KMS-11 (cell line): Measurements from ENCODE around the gene STEAP1B.

Source experiments
- H2AFZ ChIP-seq: fragments of 200-600 bp; sonication (generic); 2 replicates; pipeline ENCODE4 v1.6.1; 2016; ENCODE audit warnings: antibody characterized with exemption, mixed run types, low read depth
- H3K27ac ChIP-seq: fragments of 200-600 bp; sonication (generic); 2 replicates; pipeline ENCODE4 v1.6.1; 2016; ENCODE audit warnings: mild to moderate bottlenecking, mixed run types
- H3K27me3 ChIP-seq: fragments of 200-600 bp; sonication (generic); 2 replicates; pipeline ENCODE4 v1.6.1; 2017; ENCODE audit warnings: mild to moderate bottlenecking, low read depth, mixed run types, moderate library complexity; ENCODE audit not compliant: insufficient read depth
- H3K36me3 ChIP-seq: fragments of 200-600 bp; sonication (generic); 2 replicates; pipeline ENCODE4 v1.6.1; 2017; ENCODE audit warnings: mild to moderate bottlenecking, mixed run types; ENCODE audit not compliant: insufficient read depth
- H3K4me1 ChIP-seq: fragments of 200-600 bp; sonication (generic); 2 replicates; pipeline ENCODE4 v1.6.1; 2016; ENCODE audit warnings: mild to moderate bottlenecking, low read depth, mixed run types; ENCODE audit not compliant: poor library complexity, severe bottlenecking
- H3K4me2 ChIP-seq: fragments of 200-600 bp; sonication (generic); 2 replicates; pipeline ENCODE4 v1.7.0; 2016; ENCODE audit warnings: mild to moderate bottlenecking, mixed run types
- H3K4me3 ChIP-seq: fragments of 200-600 bp; sonication (generic); IDR thresholded peaks from 2 replicates; pipeline ENCODE4 v1.6.1; 2017; ENCODE audit warnings: low read depth, low read length, mixed read lengths; ENCODE audit not compliant: insufficient read depth
- H3K79me2 ChIP-seq: fragments of 200-600 bp; sonication (generic); 2 replicates; pipeline ENCODE4 v1.6.1; 2016; ENCODE audit warnings: low read depth, mixed run types; ENCODE audit not compliant: insufficient read depth
- H3K9ac ChIP-seq: fragments of 200-600 bp; sonication (generic); 2 replicates; pipeline ENCODE4 v1.6.1; 2016; ENCODE audit warnings: mild to moderate bottlenecking, mixed run types
- H4K20me1 ChIP-seq: fragments of 200-600 bp; sonication (generic); 2 replicates; pipeline ENCODE4 v1.6.1; 2016; ENCODE audit warnings: mild to moderate bottlenecking, mixed run types; ENCODE audit not compliant: insufficient read depth
- TF ChIP-seq, protein P1 (sequence below): fragments of 200-600 bp; sonication (generic); conservative IDR thresholded peaks from 2 replicates; pipeline ENCODE4 v1.6.1; 2017; ENCODE audit warnings: low read depth, mild to moderate bottlenecking, antibody characterized with exemption, low read length, moderate library complexity, mixed read lengths

Gene STEAP1B

DNA sequence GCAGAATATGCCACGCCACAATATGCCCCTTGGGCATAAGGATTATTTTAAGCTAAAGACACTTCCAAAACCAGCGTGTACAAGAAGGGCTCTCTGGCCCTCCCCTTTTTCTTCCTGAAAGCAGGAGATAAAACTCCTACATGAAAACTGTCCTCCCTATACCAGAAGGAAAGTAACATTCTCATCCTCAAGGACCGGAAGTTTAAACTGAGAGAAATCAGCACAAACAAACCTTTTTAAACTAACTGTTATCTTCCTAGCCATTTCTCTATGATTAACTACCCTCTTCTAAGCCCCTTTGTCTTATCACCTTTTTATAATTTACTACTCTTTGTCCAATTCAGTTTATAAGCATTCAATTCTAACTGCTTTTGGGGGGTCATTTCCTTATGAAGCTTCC is 126.6 kb downstream of the STEAP1B start:
- H3K36me3 ChIP-seq: no peaks in the 10 kb centered on the region
- TF ChIP-seq, protein P1, sequence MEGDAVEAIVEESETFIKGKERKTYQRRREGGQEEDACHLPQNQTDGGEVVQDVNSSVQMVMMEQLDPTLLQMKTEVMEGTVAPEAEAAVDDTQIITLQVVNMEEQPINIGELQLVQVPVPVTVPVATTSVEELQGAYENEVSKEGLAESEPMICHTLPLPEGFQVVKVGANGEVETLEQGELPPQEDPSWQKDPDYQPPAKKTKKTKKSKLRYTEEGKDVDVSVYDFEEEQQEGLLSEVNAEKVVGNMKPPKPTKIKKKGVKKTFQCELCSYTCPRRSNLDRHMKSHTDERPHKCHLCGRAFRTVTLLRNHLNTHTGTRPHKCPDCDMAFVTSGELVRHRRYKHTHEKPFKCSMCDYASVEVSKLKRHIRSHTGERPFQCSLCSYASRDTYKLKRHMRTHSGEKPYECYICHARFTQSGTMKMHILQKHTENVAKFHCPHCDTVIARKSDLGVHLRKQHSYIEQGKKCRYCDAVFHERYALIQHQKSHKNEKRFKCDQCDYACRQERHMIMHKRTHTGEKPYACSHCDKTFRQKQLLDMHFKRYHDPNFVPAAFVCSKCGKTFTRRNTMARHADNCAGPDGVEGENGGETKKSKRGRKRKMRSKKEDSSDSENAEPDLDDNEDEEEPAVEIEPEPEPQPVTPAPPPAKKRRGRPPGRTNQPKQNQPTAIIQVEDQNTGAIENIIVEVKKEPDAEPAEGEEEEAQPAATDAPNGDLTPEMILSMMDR: no peak
- H3K79me2 ChIP-seq: no peaks in the 10 kb centered on the region
- no peak overlapping the region for H3K27ac ChIP-seq
- no peak overlapping the region for H3K9ac ChIP-seq
- H2AFZ ChIP-seq: no peak overlapping the region
- no peaks in the 10 kb centered on the region for H4K20me1 ChIP-seq
- no peak overlapping the region for H3K4me3 ChIP-seq
- H3K4me2 ChIP-seq: no peak overlapping the region
- H3K4me1 ChIP-seq: peaks cover 5% of the 10 kb centered on the region
- no peaks in the 10 kb centered on the region for H3K27me3 ChIP-seq

DNA sequence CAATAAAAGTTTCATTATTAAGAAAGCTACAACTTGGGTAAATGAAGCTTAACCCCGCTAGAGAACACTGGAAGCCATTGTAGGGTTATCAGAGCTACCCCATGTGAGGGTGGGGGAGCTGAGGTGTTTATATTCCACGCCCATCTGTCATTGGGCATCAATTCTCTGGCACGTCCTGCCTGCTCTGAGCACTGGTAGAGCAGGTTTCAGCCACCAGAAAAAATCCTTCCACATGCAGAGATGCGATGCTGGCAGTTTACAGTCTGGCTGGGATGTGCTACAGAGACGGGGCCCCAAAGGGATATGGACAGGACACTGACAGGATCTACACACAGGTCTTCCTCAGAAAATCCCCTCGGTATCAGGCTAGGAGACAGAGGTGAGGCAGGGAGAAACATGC is 127.1 kb downstream of the STEAP1B start:
- peaks cover 5% of the 10 kb centered on the region for H3K4me1 ChIP-seq
- H3K27me3 ChIP-seq: no peaks in the 10 kb centered on the region
- H4K20me1 ChIP-seq: no peaks in the 10 kb centered on the region
- no peak overlapping the region for H3K9ac ChIP-seq
- H3K4me3 ChIP-seq: no peak overlapping the region
- no peaks in the 10 kb centered on the region for H3K36me3 ChIP-seq
- H3K27ac ChIP-seq: no peak overlapping the region
- H3K79me2 ChIP-seq: no peaks in the 10 kb centered on the region
- TF ChIP-seq, protein P1: no peak
- no peak overlapping the region for H2AFZ ChIP-seq
- H3K4me2 ChIP-seq: no peak overlapping the region

DNA sequence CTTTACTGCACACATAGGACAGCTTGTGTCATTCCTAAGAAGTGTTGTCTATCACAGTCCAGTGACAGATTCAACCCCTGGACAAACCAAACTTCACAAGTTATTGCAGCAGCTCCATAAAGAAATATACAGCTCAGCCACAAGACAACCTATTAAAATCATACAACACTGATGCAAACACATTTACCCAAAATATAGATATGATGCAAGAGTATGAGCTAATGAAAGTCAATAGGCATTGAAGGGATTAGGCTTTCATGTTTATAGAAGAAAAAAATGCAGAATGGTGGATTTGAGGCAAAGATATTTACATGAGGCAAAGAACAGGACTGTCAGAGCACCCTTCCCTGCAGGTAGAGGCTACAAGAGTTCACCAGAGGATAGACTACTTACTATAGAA is 128.1 kb downstream of the STEAP1B start:
- H3K36me3 ChIP-seq: no peaks in the 10 kb centered on the region
- H4K20me1 ChIP-seq: no peaks in the 10 kb centered on the region
- H3K4me3 ChIP-seq: no peak overlapping the region
- H3K79me2 ChIP-seq: no peaks in the 10 kb centered on the region
- H3K9ac ChIP-seq: no peak overlapping the region
- no peak overlapping the region for H3K4me2 ChIP-seq
- peaks cover 5% of the 10 kb centered on the region for H3K4me1 ChIP-seq
- no peaks in the 10 kb centered on the region for H3K27me3 ChIP-seq
- H2AFZ ChIP-seq: no peak overlapping the region
- no peak overlapping the region for H3K27ac ChIP-seq
- TF ChIP-seq, protein P1: no peak
